ENCODE results near the gene CHSY1. TPM values are rescaled to one million over a fixed set of nuclear protein-coding genes. Genes with fewer than 3 reads are reported as not detected.

CHSY1 gene
- total RNA-seq, 1 experiment from 2014 or later = 24.5 TPM

DNA sequence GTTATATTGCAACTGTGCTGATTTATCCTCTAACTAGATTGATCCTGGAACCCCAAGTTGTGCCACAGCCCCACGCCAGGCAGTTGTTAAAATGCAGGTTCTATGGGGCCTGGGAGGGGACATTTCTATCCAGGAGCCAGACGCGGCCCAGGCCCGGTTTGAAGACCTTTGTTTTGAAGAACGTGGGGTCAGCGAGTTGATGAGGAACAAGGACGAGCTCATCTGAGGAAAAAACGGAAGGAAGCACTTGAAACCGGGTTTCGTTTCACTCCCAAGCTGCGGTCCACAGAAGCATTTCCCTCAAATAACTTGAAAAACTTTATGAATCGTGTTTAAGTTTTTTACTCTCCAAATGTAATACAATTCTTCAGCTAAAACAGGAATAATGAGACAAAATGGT is 76.4 kb downstream of the CHSY1 start:
- no peak for DNase-seq (ENCODE audit: extremely low read depth, low read depth)

DNA sequence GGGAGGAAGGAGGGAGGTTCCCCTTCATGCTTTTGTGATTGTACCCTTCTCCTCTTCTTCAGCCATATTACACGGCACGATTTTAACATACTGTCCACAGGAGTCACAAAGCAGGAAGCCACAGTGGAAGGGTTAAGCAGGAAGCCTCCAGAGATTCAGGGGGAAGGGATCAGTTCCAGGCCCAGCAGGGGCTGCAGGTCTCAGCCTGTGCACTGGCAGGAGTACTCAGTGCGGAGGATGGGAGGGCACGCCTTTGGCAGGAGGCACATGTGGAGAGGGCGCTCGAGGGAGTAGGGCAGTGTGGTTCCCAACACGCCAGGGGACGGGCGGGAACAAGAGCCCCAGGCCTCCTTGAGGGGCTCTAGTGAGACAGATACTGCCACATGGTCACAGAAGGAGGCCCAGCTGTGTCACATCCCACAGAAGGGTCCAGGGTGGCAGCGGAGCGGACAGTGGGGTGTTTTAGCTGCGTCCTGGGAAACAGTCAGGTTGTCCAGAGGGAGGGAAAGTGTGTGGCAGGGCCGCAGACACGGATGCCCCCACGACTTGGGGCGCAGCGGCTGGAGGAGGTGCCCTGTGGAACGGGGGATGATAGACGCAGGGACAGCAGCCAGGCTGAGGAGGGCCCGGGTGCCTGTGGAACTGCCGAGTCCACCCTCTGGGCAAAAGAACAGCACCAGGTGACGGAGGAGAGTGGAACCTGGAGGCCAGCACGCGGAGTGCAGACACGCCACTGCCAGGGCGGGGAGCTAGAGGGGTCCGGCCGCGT is 77.5 kb downstream of the CHSY1 start:
- no peak for DNase-seq (ENCODE audit: extremely low read depth, low read depth)

DNA sequence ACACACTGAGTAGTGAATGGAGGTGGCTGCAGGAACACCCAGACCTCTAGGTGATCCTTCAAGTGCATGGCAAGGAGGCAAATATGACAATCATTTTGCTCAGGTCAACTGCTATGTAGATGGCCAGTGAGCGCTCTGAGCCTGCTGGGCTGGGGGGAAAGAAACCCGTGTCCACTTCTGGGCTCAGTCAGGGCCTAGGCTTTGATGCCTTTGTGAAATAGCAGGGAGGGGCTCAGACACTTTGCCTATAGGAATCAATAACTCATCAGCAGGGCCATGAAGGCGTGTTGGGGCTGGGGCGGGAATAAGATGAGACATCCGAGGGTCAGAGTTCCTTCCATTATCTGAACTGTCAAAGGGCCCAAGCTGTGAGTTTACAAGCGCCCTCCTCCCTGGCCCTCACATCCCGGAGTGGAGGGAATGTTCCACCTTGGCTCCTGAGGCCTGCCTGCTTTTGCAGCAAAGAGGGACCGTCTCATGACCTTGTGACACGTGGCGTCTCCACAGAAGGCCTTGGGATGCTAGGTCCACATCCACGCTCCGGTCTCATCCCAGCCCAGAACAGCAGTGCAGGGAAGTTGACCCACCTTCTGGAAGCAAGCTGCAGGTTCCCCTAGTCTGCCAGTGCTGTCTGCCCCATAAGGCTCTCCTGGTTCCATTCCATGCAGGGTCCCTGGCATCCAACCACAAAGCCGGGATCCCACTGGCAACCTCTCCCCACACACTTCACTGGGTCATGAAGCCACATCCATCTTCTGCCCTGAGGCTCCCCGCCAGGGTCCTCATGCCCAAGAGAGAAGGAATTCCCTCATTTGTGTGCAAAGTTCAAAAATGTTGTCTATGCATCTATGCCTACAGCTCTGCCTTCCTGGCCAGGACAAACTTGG is 78.4 kb downstream of the CHSY1 start:
- no peak for DNase-seq (ENCODE audit: extremely low read depth, low read depth)

DNA sequence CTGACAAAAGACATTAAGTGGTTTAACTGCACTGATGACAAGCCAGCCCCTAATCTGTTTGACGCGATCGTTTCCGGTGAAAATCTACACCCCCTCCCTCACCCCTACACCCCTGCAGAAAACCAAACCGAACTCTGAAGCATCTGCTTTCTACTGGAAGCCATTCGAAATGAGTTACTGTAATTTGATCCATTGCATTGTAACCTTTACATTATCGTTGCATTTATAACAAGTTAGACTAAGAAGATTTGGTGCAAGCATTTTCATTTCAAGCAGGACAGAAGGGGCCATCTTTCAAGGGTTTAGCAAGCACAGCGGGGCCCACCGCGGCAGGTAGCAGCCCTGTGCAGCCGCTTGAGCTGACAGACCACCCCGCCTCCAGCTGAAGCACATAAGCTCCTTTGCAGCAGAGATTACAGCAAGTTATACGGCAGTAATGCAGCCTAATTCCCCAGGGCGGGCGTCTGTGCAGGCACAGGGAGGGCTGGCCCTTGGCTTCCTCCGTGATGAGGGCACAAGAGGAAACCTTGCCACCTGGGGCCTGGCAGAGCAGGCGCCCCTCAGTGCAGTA is 79.3 kb downstream of the CHSY1 start:
- DNase-seq (ENCODE audit: extremely low read depth, low read depth) = no peak

DNA sequence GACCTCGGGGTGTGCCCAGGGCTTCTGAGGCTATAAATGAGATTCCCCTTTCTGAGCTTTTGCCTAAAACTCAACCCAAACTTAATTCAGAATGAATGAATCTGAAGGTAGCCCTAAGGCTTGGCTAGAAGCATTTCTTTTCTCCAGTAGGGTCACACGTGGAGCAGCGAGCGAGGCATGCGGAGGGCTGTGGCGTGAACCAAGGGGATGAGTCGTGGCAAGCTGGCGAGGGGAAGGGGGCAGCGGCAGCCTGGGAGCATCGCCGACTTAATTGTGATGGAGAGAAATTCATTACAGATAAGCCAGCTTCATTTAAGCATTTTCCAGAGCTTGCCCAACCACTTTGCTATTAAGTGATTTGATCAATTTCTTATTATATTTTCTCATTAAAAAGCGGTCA is 79.9 kb downstream of the CHSY1 start:
- no peak for DNase-seq (ENCODE audit: extremely low read depth, low read depth)

DNA sequence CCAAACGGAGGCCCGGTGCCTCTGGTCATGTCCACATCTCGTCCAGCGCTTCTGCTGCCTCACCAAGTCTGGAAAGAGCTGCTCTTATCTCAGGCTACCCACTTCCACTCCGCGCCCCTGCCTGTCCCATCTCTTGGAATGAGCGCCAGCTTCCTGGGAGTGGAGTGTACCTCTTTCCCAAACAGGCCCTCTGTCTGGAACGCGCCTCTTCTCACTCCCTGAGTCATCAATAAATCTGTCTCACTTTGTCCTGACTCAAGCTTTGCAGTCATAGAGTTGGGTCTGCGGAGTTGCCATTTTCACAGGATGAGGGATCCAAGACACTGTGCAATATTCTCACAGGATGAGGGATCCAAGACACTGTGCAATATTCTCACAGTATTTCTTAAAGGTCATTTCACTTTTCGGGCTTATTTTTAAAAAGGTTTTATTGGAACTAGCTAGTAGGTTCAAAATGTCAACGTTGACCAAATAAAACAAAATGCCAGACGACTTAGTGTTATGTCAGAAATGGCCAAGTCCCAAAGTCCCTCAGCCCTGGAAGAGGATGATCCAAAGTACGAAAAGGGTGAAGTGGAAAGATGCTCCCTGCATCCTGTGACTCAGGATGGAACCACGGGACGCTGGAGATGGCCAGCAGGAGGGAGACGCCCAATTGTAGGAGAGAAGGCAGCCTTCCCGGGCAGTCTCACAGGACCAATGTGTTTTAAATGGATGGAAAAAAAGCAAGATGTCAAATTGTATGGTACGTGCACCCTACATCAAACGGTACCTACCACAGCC is 81.1 kb downstream of the CHSY1 start:
- peak; percentile 14 for DNase-seq (ENCODE audit: extremely low read depth, low read depth)

DNA sequence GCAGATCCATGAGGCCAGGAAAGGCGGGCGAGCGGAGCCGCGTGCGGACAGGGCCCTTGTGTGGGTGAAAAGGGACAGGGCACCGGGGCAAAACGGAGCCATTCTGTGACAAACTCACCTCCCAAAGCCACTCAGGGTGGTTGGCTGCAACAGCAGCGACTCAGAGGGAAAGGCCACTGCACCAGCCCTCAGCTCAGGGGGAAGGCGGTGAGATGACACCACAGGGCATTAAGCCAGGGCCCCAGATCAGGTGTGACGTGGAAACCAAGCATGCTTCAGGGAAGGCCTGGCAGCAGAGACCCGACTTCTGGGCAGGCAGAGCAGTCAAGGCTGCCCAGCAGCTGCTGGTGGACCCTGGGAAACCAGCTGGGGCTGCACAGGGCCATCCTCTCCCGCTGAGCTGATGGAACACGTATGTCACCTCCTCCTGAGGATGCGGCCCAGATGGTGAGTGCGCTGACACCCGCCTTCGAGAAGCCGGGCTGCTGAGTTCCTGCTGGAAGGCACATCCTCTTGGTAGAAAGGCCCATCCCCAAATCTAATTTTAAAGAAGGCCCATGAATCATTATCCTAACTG is 82.3 kb downstream of the CHSY1 start:
- no peak for DNase-seq (ENCODE audit: extremely low read depth, low read depth)

DNA sequence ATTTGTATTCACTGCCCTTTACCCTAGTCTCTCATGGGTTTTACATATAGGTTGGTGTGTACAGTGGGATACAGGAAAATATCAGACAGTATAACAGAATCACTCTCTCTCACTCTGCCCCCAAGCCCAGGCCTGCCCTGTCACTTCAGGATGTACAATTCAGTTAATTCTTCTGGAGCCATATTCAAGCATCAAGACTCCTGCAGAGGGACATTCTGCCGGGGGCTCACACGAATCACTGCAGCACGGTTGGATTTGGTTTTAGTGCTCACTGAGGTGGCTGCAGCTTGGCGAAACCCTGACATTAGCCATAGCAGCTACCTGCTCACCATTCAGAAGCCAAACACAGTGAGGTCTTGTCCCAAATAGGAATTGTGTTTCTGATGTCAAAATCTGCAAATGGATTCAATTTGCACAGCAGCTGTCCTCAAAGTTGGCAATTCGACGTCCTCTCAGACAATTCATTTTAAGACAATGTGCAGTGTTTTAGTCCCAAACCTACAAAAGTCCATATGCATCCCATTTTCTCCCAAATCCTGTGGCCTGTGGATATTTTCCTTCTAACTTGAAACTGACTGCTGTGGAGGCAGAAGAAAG is 82.9 kb downstream of the CHSY1 start:
- DNase-seq (ENCODE audit: extremely low read depth, low read depth) = no peak

DNA sequence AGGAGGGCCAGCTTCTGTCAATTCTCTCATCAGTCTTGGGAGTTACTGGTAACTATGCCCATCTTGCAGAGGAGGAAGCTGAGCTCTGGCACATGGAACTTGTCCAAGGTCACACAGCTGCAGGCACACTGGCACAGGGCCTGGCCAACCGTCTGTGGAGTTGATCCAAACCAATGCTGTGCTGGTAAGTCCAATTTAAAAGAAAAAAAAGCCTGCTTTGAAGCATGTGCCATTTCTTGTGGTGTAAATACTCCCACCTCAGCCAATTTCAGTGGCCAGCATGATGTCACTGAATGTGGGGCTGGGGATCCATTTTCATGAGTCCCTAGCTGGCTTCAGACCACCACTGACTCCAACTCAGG is 83.4 kb downstream of the CHSY1 start:
- no peak for DNase-seq (ENCODE audit: extremely low read depth, low read depth)

DNA sequence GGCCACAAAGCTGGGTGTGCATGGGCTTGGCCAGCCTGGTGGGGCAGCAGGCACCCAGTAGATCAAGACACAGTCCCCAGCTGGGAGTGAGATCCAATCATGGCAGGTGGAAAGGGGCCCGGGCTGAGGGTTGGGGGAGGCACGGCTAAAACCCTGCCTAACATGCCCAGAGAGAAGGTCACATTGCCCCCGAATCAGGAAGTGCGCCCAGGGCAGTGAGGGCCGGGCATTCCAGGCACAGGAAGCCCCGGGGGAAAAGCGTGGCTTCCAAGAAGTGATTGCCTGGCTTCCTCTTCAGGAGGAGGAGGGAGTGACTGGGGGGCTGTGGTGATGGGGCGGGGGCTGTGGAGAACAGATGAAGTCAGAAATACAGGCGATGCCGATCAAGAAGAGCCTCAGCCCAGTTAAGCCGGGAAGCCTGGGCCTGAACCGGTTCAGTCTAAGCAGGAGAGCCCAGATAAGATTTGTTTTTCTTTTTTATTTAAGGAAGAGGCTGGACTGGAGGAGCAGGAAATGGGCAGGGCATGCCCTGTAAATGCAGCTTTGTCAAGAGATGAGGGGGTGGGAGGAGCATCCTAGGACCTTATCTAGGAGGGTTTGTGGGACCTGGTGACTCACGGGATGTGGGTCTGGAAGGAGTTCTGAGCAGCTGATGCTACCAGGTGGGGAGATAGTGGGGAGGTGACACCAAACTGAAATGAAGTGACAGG is 83.9 kb downstream of the CHSY1 start:
- DNase-seq (ENCODE audit: extremely low read depth, low read depth) = no peak

DNA sequence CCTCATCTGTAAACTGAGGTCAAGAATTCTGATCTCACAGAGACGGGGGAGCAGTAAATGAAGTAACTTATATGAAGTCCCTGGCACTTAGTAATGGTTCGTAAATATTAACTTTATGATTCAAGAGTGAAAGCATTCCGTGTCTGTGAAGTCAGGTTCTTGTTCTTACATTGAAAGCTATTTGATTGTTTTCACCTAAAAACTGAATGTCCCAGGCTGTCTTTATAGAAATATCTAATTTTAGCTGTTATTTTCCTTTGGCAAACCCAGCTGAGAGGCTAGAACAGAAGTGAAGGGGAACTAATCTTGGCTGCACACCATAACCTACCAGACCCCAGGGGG is 84.5 kb downstream of the CHSY1 start:
- DNase-seq (ENCODE audit: extremely low read depth, low read depth) = no peak

DNA sequence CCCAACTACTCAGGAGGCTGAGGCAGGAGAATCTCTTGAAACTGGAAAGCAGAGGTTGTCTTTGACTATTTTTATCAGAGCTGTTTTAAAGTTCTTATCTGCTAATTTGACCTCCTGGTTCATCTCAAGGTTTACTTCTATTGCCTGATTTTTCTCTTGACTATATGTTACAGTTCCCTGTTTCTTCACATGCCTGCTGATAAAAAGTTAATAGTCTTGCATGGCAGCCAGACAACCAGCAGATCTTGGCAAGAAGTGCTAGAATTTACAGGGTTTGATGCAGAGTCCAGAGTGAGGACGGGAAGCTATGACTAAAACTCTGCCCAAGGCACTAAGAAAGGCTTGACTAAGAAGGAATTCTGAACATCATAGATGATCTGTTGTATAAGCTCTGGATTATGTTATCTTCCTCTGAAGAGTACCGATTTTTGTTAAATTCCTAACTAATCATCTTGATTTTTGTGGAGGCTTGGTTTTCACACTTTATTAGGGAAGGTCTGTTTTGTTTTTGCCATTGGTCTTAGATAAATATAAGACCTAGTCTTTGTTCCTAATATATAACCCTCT is 85.9 kb downstream of the CHSY1 start:
- no peak for DNase-seq (ENCODE audit: extremely low read depth, low read depth)

DNA sequence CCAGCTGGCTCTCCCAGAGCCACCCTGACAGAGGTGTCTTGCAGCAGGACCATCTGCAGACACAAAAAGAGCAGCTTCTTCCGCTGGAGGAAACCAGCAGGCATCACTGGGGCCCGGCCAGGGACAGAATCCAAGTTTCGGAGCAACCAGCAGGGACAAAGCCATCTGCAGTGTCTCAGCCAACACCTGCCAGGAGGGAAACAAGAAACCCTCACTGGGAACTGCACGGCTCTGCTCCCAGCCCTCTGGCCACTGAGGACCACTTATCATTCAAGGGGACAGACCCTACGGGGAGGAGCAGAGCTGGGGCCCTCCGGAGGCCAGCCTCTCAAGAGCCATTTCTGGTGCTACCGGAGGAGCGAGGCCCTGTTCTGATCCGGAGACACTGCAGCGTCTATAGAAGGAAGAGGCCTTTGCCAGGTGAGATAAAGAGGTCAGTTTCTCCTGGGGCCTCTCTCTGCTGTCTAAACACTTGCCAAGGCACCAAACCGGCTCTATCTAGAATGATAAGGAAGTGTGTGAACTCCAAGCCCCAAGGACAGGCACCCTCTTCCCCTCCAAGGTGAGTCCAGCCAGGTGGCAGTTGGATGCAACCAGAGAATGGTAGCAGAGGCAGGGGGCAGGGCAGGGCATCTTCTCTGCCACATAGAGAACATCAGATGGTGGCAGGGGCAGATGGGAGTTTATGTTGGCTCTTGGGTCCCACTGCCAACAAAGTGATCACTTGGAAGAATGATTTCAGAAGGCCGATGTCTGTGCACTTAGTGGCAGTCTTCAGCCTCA is 89.0 kb downstream of the CHSY1 start:
- no peak for DNase-seq (ENCODE audit: extremely low read depth, low read depth)

DNA sequence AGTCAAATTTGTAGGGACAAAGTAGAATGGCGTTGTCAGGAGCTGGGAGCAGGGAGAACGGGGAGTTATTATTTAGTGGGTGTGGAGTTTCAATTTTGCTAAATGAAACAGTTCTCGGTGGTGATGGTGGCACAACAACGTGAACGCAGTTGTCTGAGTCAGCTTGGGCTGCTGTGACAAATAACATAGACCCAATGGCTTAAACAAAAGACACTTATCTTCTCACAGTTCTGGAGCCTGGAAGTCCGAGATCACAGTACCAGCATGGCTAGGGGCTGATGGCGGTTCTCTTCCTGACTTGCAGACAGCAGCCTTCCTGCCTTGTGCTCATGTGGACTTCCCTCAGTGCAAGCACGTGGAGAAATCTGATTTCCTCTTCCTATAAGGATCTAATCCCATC is 90.2 kb downstream of the CHSY1 start:
- DNase-seq (ENCODE audit: extremely low read depth, low read depth) = no peak

DNA sequence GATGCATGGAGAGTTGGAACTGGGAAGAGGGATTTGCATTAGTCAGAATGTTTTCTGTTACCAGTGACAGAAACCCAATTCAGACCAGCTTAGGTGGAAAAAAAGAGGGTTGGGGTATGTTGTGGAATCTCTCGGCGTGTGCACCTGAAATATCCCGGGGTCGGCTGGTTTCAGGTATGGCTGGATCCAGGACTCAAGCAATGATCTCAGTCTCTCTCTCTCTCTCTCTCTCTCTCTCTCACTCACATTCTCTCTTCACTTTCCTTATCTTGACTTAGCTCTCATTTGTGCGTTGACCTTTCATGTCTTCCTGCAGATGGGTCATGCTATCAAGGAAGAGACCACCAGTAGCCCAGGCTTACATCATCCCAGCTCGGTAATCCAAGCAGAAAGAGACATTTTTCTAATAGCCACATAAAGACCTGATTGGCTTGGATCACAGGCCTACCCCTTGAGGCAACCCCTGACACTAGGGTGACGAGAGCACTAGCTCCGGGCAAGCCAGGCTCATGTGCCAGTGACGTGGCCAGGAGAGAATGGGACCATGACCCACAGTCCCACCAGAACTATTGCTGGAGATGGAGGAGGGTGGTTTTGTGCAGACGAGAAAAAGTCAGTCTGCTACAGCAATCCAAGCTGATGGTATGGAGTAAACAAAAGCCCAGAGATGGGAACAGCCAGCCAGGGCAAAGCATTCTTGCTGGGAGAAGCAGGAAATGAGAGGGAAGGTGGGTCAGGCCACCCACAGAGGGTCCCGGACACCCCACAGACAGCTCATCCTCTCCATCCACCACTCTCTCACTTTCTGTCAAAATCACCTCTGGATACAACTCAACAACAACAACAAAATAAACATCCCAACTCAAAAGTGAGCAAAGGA is 91.7 kb downstream of the CHSY1 start:
- no peak for DNase-seq (ENCODE audit: extremely low read depth, low read depth)

DNA sequence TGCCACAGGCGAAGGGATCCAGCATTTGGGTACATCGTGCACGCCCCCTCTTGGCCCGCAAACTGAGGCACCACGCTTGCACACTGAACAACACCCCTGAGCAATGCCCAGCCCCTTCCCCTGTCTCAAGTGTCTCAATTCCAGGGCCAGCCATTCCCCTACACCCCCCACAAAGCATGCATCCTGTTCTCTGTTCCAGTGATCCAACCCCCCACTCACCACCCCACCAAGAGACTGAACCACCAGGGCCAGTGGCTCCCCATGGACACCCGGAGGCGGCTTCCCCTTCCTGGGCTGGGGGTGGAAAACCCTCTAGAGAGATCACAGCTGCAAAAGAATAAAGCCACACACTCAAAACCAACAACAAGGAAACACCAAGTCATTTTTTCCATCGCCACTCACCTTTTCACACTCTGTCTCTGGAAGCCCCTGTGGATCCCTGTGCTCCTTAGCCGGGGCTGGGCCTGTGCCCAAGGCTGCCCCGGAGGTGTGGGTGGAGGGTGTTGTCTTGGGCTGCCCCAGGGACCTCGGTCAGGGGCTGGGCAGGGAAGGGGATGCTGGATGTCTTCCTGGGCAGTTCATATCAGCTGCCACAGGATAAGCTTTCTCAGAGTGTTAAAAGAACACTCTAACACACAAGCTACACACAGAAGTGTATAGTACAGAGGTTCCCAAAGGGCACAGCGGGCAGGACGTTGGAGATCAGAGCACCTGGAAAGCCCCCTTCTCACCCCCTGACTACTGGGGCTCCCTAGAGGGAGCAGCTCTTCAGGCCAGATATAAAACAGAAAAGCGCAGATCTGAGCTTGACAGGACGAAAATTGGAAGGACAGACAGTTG is 92.5 kb downstream of the CHSY1 start:
- DNase-seq (ENCODE audit: extremely low read depth, low read depth) = no peak

All from NCI-H460 (cell line).